ENCODE data around the gene DGCR8.

The DGCR8 gene

DNA sequence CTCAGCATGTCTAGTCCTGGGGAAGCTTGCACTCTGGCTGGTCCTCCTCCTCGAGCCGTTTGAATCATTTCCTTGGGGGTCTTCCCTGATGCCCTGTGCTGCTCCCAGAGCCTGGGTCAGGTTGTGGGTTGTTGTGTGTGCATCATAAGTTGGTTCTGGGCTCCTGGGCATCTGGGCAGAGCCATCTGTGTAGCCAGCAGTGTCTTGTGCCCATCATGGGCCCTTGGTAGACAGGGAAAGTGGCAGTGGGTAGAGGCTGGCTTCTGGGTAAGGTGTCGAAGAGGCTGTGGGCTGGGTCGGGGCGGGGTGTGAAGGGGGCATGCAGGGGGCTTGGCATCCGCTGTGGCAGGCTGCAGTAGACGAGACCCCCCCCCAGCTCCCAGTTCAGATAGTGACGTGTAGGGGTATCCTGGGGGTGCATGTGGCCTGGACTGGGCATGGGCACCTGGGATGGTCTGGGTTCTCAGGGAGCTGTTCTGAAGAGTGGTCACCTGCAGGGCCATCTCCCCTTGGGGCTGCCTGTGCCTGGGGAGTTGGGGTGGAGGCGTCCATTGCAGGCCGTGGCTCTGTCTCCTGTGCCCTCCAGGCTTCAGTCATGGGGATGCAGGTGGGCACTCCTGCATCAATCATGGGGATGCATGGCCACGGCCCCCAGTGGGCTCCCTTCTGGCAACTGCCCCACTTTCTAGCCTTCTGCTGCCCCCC is 44.2 kb downstream of the DGCR8 start:
- Histone ChIP-seq H3K4me2 (ENCODE audit: low read length) (no peak overlapping the region), H3K9me3 (ENCODE audit: control insufficient read depth, insufficient read depth, low read length) (no peaks in the 10 kb centered on the region), H4K20me1 (ENCODE audit: control insufficient read depth, insufficient read depth, low read depth, low read length) (peaks cover 28% of the 10 kb centered on the region), H3K4me1 (ENCODE audit: control insufficient read depth, low read length) (peaks cover 18% of the 10 kb centered on the region), H3K9me2 (replicated peaks; ENCODE audit: control insufficient read depth, low read length) (no peaks in the 10 kb centered on the region), H3K79me2 (ENCODE audit: control insufficient read depth, low read length) (peaks cover 52% of the 10 kb centered on the region), H3K4me3 (ENCODE audit: low read length) (no peak overlapping the region), H3F3A (ENCODE audit: control insufficient read depth, insufficient read depth) (peaks cover 31% of the 10 kb centered on the region), H3K27me3 (ENCODE audit: control insufficient read depth, low read length) (no peaks in the 10 kb centered on the region), H3K36me3 (ENCODE audit: control insufficient read depth, low read length) (peaks cover 94% of the 10 kb centered on the region), H3K27ac (ENCODE audit: low read depth, low read length) (no peak overlapping the region)
- TF ChIP-seq EZH2phosphoT487 (IDR thresholded peaks at IDR 0.05; ENCODE audit: borderline replicate concordance, low read length) = no peak
- TF ChIP-seq, protein P1, sequence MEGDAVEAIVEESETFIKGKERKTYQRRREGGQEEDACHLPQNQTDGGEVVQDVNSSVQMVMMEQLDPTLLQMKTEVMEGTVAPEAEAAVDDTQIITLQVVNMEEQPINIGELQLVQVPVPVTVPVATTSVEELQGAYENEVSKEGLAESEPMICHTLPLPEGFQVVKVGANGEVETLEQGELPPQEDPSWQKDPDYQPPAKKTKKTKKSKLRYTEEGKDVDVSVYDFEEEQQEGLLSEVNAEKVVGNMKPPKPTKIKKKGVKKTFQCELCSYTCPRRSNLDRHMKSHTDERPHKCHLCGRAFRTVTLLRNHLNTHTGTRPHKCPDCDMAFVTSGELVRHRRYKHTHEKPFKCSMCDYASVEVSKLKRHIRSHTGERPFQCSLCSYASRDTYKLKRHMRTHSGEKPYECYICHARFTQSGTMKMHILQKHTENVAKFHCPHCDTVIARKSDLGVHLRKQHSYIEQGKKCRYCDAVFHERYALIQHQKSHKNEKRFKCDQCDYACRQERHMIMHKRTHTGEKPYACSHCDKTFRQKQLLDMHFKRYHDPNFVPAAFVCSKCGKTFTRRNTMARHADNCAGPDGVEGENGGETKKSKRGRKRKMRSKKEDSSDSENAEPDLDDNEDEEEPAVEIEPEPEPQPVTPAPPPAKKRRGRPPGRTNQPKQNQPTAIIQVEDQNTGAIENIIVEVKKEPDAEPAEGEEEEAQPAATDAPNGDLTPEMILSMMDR (IDR thresholded peaks at IDR 0.05; ENCODE audit: low read depth, low read length, poor library complexity, severe bottlenecking) = no peak

DNA sequence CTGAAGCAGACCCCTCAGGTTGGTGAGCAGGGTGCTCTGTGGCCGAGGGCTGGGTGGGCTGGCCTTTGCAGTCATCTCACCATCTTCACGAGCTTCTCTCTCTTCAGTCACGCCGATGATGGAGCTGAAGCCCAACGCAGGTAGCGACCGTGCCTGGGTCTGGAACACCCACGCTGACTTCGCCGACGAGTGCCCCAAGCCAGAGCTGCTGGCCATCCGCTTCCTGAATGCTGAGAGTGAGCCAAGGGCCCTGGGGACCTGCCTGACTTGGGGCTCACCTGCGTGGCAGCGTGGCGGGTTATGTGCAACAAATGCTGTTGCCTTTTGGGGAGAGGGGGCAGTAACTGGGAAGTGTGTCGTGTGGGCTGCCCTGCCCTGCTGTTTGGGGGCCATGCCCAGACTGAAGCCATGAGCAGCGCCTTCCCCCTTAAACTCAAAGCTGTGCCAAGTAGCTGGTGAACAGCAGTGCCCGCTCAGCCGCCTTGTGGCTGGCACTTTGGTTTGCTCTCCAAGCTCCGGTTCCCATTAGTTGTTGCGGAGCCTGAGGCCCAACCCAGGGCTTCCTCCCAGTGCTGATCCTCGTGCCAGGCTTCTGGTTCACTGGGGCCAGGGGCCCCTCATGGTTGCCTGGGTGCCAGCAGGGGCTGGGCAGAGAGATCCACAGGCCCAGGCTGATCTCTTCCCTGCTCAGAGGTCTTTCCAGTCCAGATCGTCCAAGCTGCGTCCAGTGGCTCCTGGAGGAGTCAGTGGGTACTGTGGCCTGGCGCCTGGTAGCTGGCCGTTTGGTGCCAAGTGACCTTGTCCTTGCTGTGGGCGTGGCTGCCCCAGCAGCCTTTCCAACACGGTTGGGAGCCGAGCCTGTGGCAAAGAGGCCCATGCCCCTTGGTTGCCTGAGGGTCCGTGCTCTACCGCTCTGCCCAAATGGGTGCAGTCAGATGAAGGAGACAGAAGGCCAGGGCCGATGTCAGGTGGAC is 45.4 kb downstream of the DGCR8 start:
- Histone ChIP-seq H3F3A (ENCODE audit: control insufficient read depth, insufficient read depth) (peaks cover 31% of the 10 kb centered on the region), H3K4me3 (ENCODE audit: low read length) (no peak overlapping the region), H3K27ac (ENCODE audit: low read depth, low read length) (no peak overlapping the region), H3K9me3 (ENCODE audit: control insufficient read depth, insufficient read depth, low read length) (no peaks in the 10 kb centered on the region), H3K79me2 (ENCODE audit: control insufficient read depth, low read length) (peaks cover 39% of the 10 kb centered on the region), H3K4me1 (ENCODE audit: control insufficient read depth, low read length) (peaks cover 5% of the 10 kb centered on the region), H3K27me3 (ENCODE audit: control insufficient read depth, low read length) (peaks cover 5% of the 10 kb centered on the region), H3K36me3 (ENCODE audit: control insufficient read depth, low read length) (peaks cover 81% of the 10 kb centered on the region), H4K20me1 (ENCODE audit: control insufficient read depth, insufficient read depth, low read depth, low read length) (peaks cover 18% of the 10 kb centered on the region), H3K4me2 (ENCODE audit: low read length) (no peak overlapping the region), H3K9me2 (replicated peaks; ENCODE audit: control insufficient read depth, low read length) (no peaks in the 10 kb centered on the region)
- TF ChIP-seq EZH2phosphoT487 (IDR thresholded peaks at IDR 0.05; ENCODE audit: borderline replicate concordance, low read length) = no peak
- TF ChIP-seq, protein P1 (IDR thresholded peaks at IDR 0.05; ENCODE audit: low read depth, low read length, poor library complexity, severe bottlenecking) = no peak

DNA sequence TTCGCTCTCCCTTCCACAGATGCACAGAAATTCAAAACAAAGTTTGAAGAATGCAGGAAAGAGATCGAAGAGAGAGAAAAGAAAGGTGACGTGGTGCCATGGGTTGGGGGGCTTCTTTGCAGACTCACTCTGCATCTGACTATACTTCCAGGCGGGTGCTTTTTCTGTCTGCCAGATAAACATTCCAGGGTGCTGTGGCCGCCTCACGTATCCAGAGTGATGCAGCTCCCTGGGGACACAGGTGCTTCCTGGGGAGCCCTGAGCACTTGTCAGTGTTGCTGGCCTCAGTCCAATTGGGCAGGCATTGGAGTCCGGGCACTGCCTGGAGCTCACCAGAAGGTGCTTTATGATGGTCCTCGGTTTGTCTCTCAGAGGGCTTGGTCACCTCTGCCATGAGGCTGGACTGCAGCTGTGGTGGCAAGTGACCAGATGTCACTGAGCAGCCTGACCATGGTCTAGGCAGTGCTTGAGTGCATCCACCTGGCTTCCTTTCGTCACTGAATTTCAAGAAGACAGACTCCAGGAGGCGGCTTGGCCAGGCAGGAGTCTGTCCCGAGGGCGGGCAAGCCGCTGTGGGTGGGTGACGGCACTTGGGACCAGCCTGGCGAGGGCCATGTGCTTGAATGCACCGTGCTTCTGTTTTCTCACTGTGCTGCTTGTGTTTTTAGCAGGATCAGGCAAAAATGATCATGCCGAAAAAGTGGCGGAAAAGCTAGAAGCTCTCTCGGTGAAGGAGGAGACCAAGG is 46.4 kb downstream of the DGCR8 start:
- no peak for TF ChIP-seq EZH2phosphoT487 (IDR thresholded peaks at IDR 0.05; ENCODE audit: borderline replicate concordance, low read length)
- TF ChIP-seq, protein P1 (IDR thresholded peaks at IDR 0.05; ENCODE audit: low read depth, low read length, poor library complexity, severe bottlenecking) = no peak
- H3K4me1 ChIP-seq (ENCODE audit: control insufficient read depth, low read length) = peaks cover 9% of the 10 kb centered on the region; the same call in 1 of the 2 replicates
- H3F3A ChIP-seq (ENCODE audit: control insufficient read depth, insufficient read depth) = peaks cover 31% of the 10 kb centered on the region
- peaks cover 15% of the 10 kb centered on the region; the same call in 1 of the 2 replicates for H4K20me1 ChIP-seq (ENCODE audit: control insufficient read depth, insufficient read depth, low read depth, low read length)
- no peak overlapping the region for H3K4me3 ChIP-seq (ENCODE audit: low read length)
- H3K27ac ChIP-seq (ENCODE audit: low read depth, low read length) = no peak overlapping the region
- H3K9me2 ChIP-seq (replicated peaks; ENCODE audit: control insufficient read depth, low read length) = no peaks in the 10 kb centered on the region
- H3K4me2 ChIP-seq (ENCODE audit: low read length) = no peak overlapping the region
- H3K9me3 ChIP-seq (ENCODE audit: control insufficient read depth, insufficient read depth, low read length) = no peaks in the 10 kb centered on the region
- peaks cover 30% of the 10 kb centered on the region for H3K79me2 ChIP-seq (ENCODE audit: control insufficient read depth, low read length)
- H3K27me3 ChIP-seq (ENCODE audit: control insufficient read depth, low read length) = peaks cover 14% of the 10 kb centered on the region
- peaks cover 72% of the 10 kb centered on the region for H3K36me3 ChIP-seq (ENCODE audit: control insufficient read depth, low read length)

Data from DOHH2 (cell line).